LNCaP clone FGC (cell line): ENCODE measurements around the gene NUTM1.

Source experiments
- DNase-seq: peaks from one replicate; pipeline ENCODE4 v3.0.0-alpha.2; 2011; ENCODE audit warnings: low read depth
- H3K4me3 ChIP-seq: 2 replicates; pipeline ENCODE4 v1.5.1; 2011; ENCODE audit warnings: mild to moderate bottlenecking, low read depth, low read length, control low read depth
- CTCF ChIP-seq: IDR thresholded peaks from 2 replicates; pipeline ENCODE4 v1.5.1; 2012; ENCODE audit warnings: mild to moderate bottlenecking; ENCODE audit not compliant: control insufficient read depth, insufficient read depth; ENCODE audit errors: extremely low read depth

Gene NUTM1

GRCh38 chr15:34357653-34358052, 14.5 kb downstream of the NUTM1 start:
- no peak overlapping the region for H3K4me3 ChIP-seq
- no peak for TF ChIP-seq CTCF
- no peak for DNase-seq

GRCh38 chr15:34358367-34358766, 15.3 kb downstream of the NUTM1 start:
- no peak for DNase-seq
- peak; percentile 41; the same call in 1 of the 2 replicates for TF ChIP-seq CTCF
- no peak overlapping the region for H3K4me3 ChIP-seq

GRCh38 chr15:34358948-34359347, 15.8 kb downstream of the NUTM1 start:
- H3K4me3 ChIP-seq: no peak overlapping the region
- TF ChIP-seq CTCF: no peak
- no peak for DNase-seq

GRCh38 chr15:34359416-34359815, 16.3 kb downstream of the NUTM1 start:
- DNase-seq: no peak
- no peak overlapping the region for H3K4me3 ChIP-seq
- no peak for TF ChIP-seq CTCF

- H3K4me3 ChIP-seq: no peak overlapping the region
- DNase-seq: peak; percentile 43
- peak; percentile 37 for TF ChIP-seq CTCF
Observed at GRCh38 chr15:34360298-34360697, 17.2 kb downstream of the NUTM1 start.

- H3K4me3 ChIP-seq: no peak overlapping the region
- no peak for DNase-seq
- no peak for TF ChIP-seq CTCF
Observed at GRCh38 chr15:34361278-34361677, 18.2 kb downstream of the NUTM1 start.

GRCh38 chr15:34362047-34362773, 19.1 kb downstream of the NUTM1 start:
- TF ChIP-seq CTCF: 0 out of 2 replicates have a peak, but pooled peaks have one; percentile 2
- H3K4me3 ChIP-seq: no peak overlapping the region
- DNase-seq: no peak
